Stimulated activated CD4-positive, alpha-beta T cell treated with anti-CD3 and anti-CD28 coated beads, Interleukin-4, amount 100 ng/mL, for 24 hours (primary cell): Measurements from ENCODE around the gene MCM3AP.
A peak's percentile ranks its signal among the peaks of the same experiment; 100 is the strongest.
"Not testable (repeated sequence)": the region's sequence is repeated elsewhere in the genome, so short reads cannot be mapped to it uniquely, and the experiment has no call there.

Experiments
- DNase-seq: peaks from one replicate; pipeline ENCODE4 v3.0.0-alpha.2; 2020

Gene MCM3AP

GRCh38 chr21:46310260-46310659, 24.8 kb upstream of the MCM3AP start:
- not testable (repeated sequence) for DNase-seq

- no peak for DNase-seq
Measured at GRCh38 chr21:46308431-46308830, 23.0 kb upstream of the MCM3AP start.

DNA sequence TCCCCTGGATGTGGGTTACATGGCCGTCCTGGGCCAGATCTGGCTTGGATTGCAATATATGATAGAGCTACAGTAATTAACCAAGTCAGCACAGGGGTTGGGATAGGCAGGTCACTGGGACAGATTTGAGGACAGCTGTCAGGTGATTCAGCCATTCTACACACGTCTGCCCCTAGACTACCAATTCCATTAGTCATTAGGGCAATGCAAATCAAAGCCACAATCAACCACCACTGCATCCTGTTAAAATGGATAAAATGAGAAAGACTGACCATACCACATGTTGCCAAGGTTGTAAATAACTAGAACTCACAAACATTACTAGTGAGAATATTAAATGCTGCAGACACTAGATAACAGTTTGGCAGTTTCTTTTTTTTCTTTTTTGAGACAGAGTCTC, 22.2 kb upstream of the MCM3AP start:
- no peak for DNase-seq

- DNase-seq: no peak
Measured at GRCh38 chr21:46304955-46305354, 19.5 kb upstream of the MCM3AP start.

DNA sequence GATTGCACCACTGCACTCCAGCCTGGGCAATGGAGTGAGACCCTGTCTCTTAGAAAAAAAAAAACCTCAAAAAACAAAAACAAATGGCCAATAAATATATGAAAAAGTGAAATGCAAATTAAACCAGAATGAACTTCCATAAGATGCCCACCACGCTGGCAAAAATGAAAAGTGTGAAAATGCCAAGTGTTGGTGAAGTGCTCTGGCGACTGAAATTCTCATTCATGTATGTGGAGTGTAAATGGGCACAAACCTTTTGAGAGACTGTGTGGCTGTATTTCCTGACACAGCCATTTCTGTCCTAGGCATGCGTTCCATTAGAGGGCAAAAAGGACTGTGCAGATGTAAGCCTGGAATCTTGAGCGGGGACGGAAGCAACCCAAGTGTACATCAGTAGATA, 19.0 kb upstream of the MCM3AP start:
- DNase-seq: no peak

DNA sequence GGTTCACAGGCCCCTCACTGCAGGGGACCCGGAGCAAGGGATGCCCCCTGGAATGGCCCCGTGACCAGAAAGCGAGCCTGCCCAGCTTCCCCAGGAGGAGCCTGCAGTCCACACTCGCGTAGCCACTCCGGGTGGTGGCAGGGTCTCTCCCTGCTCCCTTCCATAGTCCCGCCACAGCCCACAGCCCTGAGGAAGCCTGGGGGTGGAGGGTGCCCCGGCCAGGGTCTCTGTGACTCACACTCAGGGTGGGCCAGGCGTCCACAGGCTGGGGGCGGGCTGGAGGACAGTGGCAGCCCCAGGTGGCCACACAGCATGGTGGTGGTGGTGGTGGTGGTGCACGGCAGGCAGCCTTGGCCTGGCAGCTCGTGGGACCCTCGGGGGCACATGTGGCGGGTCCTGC, 16.3 kb upstream of the MCM3AP start:
- no peak for DNase-seq

DNA sequence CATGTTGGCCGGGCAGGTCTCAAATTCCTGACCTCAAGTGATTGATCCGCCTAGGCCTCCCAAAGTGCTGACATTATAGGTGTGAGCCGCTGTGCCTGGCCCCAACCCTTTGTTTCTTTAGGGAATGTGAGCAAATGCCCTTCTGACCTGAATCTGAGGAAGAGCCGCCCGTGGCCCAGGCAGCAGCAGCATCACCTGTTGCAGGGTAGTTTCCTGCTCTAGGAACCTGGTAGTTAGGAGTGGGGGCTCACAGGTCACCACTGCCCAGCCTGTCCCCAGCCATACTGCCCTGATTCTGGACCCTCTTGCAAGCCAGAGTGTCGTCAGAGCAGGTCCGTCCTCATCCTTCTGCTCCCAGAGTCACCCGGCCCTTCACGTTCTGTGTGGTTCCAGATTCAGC, 13.8 kb upstream of the MCM3AP start:
- no peak for DNase-seq

DNA sequence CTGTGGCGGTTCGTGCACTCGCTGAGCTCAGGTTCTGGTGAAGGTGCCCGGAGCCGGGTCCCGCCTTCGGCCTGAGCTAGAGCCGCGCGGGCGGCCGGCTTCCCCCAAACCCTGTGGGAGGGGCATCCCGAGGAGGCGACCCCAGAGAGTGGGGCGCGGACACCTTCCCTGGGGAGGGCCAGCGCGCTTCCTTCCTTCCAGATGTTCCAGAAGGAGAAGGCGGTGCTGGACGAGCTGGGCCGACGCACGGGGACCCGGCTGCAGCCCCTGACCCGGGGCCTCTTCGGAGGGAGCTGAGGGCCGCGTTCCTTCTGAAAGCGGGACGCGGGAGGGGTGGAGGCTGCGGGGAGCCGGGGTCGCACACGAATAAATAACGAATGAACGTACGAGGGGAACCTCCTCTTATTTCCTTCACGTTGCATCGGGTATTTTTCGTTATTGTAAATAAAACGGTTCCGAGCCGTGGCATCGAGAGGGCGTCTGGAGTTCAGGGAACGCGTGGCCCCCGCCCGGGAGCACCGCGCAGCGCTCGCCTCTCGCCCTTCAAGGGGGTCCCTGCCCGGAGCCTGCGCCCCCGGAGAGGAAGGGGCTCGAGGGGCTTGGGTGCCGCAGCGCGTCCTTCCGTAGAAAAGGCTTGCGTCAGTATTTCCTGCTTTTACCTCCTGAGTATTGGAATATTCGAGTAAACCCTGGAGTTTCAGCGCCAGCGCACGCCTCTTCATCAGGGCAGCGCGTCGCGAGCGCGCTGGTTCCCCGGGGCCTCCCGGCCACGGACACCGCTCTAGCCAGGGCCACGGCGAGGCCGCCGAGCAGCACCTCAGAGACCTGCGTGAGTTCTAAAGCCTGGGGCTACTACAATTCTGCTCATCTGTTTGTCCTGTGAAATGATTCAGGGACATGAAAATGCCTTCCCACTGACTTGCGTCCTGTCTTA, 12.2 kb upstream of the MCM3AP start:
- DNase-seq: no peak

- peak; percentile 61 for DNase-seq
Measured at GRCh38 chr21:46295996-46296752, 10.8 kb upstream of the MCM3AP start.

DNA sequence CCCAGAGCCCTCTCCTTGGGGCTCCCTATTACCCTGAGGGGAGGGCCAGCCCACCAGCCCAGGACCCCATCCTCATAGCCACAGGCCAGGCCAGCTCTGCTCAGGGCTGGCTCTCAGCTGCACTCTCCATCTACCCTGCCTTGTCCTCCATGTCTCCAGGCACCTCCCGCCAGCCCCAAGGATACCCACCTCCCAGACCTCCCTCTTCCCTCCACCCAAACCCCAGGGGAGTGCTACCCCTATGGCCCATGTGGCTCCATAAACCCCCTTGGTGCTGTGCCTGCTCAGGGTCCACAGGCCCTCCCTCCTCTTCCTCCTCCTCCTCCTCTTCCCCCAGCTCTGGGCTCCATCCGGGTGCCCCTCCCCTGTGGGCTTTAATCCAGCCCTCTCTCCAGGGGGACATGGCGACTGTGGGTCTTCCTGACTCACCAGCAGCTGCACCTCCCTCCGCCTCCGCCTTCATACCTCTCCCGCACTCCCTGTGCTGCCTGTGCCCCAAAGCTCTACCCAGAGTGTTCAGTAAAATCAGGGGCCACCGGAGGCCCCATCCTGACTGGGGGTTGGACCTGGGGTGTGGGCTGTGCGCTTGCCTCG, 9.9 kb upstream of the MCM3AP start:
- no peak for DNase-seq

- no peak for DNase-seq
Measured at GRCh38 chr21:46294647-46295176, 9.3 kb upstream of the MCM3AP start.

DNA sequence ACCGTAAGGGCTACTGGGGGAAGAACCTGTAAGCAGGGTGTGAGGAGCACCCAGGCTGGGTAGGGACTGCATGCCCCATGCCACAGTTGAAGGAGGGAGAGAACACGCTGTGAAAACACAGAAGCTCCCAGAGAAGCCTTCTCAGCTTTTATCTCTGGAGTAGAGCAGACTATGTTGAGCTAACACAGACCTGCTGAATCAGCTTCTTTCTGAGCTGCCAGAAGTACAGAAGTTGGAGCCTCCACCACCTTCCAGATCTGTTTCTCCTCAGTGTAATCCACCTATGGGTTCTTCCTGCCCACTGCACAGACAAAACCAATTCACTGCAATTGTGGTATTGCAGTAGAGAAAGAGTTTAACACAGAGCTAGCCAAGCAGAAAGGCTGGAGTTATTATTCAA, 6.2 kb upstream of the MCM3AP start:
- DNase-seq: no peak

- DNase-seq: no peak
Measured at GRCh38 chr21:46289655-46290179, 4.3 kb upstream of the MCM3AP start.

DNA sequence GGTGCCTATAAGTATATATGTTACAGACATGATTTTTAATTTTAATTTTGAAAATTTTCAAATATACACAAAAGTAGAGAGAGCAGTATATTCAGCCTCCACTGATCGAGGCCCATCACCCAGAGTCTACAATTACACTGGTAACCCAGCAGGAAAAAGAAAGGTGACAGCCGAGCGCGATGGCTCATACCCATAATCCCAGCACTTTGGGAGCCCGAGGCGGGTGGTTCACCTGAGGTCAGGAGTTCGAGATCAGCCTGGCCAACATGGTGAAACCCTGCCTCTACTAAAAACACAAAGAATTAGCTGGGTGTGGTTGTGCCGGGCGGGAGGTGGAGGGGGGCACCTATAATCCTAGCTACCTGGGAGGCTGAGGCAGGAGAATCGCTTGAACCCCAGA, 2.1 kb upstream of the MCM3AP start:
- no peak for DNase-seq

DNA sequence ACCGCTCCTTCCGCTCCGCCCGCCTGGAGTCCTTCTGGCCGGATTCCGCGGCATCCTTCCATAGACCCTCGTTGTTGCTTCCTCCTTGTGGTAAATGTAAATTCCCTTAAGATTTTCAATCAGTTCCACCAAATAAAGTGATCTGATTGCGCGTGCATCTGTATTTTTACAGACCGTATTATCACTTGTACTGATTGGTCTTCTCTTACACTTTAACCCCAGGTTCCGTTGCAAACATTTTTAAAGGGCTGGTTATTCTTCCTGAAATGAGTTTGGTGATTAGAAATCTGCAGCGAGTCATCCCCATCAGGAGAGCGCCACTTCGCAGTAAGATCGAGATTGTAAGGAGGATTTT, 1.2 kb upstream of the MCM3AP start:
- DNase-seq: no peak

DNA sequence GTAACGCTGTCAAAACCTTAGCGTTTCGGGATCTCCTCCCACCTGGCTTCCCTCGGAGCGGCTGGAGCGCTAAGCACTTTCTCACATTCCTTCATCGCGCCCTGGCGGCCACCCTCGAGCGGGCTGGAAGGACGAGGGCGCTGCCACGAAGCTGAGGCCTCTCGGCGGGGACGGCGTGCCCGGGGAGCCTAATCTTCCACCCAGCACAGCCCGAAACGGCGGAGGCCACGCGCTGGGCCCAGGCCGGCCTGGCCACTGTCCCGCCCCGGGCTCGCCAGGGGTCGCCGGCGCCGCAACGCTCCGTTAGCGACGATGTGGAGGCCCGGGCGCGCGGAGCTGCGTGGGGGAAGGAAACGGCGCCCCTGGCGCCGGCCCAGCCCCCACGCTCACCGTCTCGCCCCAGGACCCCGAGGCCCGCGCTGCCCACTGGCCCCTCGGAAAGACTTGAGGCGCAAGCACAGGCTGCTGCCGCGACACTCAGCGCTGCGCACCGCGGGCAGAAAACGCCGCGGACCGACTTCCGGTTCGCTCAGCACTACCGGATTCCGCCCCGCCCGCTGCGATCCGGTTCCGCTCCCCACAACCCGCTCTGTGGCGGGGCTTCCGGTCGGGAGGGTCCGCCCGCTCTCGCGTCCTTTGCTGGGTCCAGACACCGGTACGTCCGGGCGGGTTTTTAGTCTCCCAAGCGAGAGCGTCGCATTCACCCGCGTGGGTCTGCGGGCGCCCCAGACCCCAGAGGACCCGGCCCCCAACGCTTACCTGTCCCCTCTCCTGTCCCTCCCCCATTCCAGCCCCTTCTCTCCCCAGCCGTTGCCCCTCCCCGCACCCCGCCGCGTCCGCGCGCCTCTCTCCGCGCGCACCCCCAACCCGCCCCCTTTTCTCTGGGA, 593 bp upstream of the MCM3AP start, which contains the start of gene YBEY:
Gene YBEY, plus strand, starts transcription at position 582 of the 887 bp plus-strand sequence. CDS start 572 bp downstream, outside the sequence.
- DNase-seq: peak; percentile 90

DNA sequence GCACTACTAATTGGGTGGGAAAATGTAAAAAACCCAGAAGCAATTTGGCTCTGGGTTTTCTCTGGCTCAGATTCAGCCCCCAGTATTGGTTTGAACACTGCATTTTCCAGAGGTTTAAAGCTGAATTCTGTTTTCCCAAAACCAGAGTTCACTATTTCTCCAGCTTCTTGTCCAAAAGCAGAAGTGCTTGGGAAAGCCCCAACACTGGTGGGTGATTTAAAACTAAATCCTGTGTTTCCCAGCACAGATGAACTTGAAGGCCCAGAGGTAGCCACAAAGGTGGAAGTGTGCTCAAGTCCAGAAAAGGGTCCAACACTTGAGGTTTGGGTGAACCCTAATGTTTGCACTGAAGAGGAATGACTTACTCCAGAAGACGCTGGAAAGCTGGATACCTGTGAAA, 678 bp downstream of the MCM3AP start:
- DNase-seq: no peak

- no peak for DNase-seq
Measured at GRCh38 chr21:46284077-46284644, 1.2 kb downstream of the MCM3AP start.

DNA sequence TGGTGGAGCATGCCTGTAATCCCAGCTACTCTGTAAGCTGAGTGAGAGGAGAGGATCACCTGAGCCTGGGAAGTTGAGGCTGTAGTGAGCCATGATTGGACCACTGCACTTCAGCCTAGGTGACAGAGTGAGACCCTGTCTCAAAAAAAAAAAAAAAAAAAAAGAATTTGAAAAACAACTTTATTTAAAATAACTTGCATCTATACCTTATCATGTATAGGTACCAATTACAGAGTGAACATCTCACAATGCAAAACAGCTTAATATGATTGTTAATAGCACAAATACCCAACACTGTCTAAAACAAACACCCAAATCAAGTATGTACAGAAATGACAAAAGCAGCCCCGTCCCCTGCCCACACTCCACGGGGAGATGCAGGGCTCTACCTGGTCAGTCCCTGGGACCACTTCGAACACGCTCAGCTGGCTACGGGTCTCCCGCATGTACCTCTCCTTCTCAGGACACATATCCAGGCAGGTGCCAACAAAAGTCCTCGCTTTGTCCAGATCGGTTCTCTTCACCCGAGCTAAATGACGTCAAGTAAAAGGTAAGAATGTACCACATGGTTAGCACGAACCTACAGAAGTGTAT, 10.5 kb downstream of the MCM3AP start:
- no peak for DNase-seq

DNA sequence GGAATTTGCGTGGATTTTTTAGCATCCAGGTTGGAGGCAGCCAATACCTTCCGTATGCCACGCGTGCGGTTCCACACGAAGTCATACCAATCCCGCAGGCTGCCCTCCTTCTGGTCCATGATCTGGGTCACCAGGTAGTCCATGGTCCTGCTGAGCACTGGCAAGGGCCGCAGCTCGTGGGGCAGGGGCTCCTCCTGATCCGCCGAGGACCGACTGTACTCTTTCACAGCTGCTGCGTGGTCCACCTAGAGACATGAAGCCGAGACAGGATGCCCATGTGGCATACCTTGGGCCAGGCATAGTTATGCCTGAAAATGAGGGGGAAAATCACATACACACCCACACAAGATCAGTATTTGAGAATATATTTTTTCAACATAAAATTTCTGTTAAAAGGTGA, 12.1 kb downstream of the MCM3AP start:
- DNase-seq: no peak

DNA sequence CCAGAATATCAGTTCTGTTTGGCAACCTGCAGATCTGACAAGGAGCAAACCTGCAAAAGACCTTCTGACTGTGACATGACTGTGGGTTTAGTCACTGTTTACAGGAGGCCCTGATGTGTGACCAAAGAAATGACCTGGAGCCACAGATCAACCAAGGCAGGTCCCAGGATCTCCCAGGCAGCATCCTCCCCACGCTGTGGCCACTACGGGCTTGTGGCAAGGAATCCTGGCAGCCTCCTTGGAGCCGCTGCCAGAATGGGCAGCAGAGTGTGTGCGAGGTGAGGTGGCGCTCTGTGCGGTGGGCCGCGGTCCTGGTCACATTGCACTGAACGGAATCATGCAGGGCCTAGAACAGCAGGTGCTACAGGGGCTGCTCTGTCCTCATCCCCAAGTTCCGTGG, 15.9 kb downstream of the MCM3AP start:
- DNase-seq: no peak
